SK-N-MC (cell line): Measurements from ENCODE around the gene SYNPO2L.
"Not testable (repeated sequence)": the region's sequence is repeated elsewhere in the genome, so short reads cannot be mapped to it uniquely, and the experiment has no call there.

Experiments used
- DNase-seq: peaks from one replicate; pipeline ENCODE4 v3.0.0-alpha.2; 2011; ENCODE audit warnings: low read depth, low spot score
- H3K27ac ChIP-seq: fragments of 200-600 bp; sonication (generic); 2 replicates; pipeline ENCODE4 v1.5.1; 2016; ENCODE audit warnings: mixed run types
- H3K36me3 ChIP-seq: fragments of 200-600 bp; sonication (generic); 2 replicates; pipeline ENCODE4 v1.6.1; 2017; ENCODE audit warnings: antibody characterized with exemption, low read length, mixed read lengths; ENCODE audit not compliant: insufficient read depth
- H3K4me3 ChIP-seq: fragments of 200-600 bp; sonication (generic); 2 replicates; pipeline ENCODE4 v1.5.1; 2016
- H3K9ac ChIP-seq: fragments of 200-600 bp; sonication (generic); 2 replicates; pipeline ENCODE4 v1.8.0; 2017; ENCODE audit warnings: mixed run types, mixed read lengths; ENCODE audit not compliant: insufficient read length
- H3K9me3 ChIP-seq: fragments of 200-600 bp; sonication (generic); 2 replicates; pipeline ENCODE4 v1.6.1; 2017; ENCODE audit warnings: low read depth, mild to moderate bottlenecking, antibody characterized with exemption, low read length, moderate library complexity, mixed read lengths
- EZH2 ChIP-seq: fragments of 200-600 bp; sonication (generic); IDR thresholded peaks from one replicate; pipeline ENCODE4 v1.6.1; 2017; ENCODE audit warnings: antibody characterized with exemption
- FOXP2 ChIP-seq: optimal IDR thresholded peaks from 2 replicates; pipeline ENCODE3; 2011; ENCODE audit warnings: mild to moderate bottlenecking, moderate library complexity; ENCODE audit not compliant: insufficient read depth; ENCODE audit errors: extremely low read length, control extremely low read depth
- POLR2AphosphoS5 ChIP-seq: IDR thresholded peaks from 2 replicates; pipeline ENCODE4 v1.6.1; 2012; ENCODE audit warnings: mild to moderate bottlenecking, low read depth, low read length, borderline replicate concordance

Gene SYNPO2L

GRCh38 chr10:73664156-73665040 is 8.6 kb upstream of the SYNPO2L start:
- H3K27ac ChIP-seq, DNase-seq, H3K9ac ChIP-seq, H3K36me3 ChIP-seq, H3K9me3 ChIP-seq, H3K4me3 ChIP-seq: not testable (repeated sequence)

- H3K27ac ChIP-seq, H3K4me3 ChIP-seq, H3K9me3 ChIP-seq: not testable (repeated sequence)
These were observed 7.8 kb upstream of the SYNPO2L start for GRCh38 chr10:73663621-73664020.

GRCh38 chr10:73662705-73663104 is 6.9 kb upstream of the SYNPO2L start:
- not testable (repeated sequence) for H3K27ac ChIP-seq, H3K36me3 ChIP-seq, H3K9ac ChIP-seq, H3K9me3 ChIP-seq, DNase-seq, H3K4me3 ChIP-seq

More at GRCh38 chr10:73663621-73664020, 7.8 kb upstream of the SYNPO2L start:
- not testable (repeated sequence) for DNase-seq, H3K9ac ChIP-seq, H3K36me3 ChIP-seq

GRCh38 chr10:73655257-73655989 is 406 bp downstream of the SYNPO2L start:
- Histone ChIP-seq H3K9me3 (no peaks in the 10 kb centered on the region), H3K9ac (no peak overlapping the region), H3K36me3 (no peaks in the 10 kb centered on the region), H3K4me3 (no peak overlapping the region), H3K27ac (no peak overlapping the region)
- no peak for DNase-seq
- TF ChIP-seq EZH2 (no peak), POLR2AphosphoS5 (no peak), FOXP2 (no peak)

GRCh38 chr10:73653701-73654100 is 2.1 kb downstream of the SYNPO2L start:
- H3K9me3 ChIP-seq, result no peaks in the 10 kb centered on the region
- TF ChIP-seq POLR2AphosphoS5 (no peak), EZH2 (no peak), FOXP2 (no peak)
- H3K4me3 ChIP-seq, result no peak overlapping the region
- H3K36me3 ChIP-seq, result no peaks in the 10 kb centered on the region
- no peak overlapping the region for H3K27ac ChIP-seq
- H3K9ac ChIP-seq, result no peak overlapping the region
- no peak for DNase-seq

GRCh38 chr10:73653195-73653594 is 2.6 kb downstream of the SYNPO2L start:
- Histone ChIP-seq H3K36me3 (no peaks in the 10 kb centered on the region), H3K27ac (no peak overlapping the region), H3K9me3 (no peaks in the 10 kb centered on the region), H3K4me3 (no peak overlapping the region), H3K9ac (no peak overlapping the region)
- no peak for DNase-seq
- no peak for TF ChIP-seq EZH2
- TF ChIP-seq FOXP2, result no peak
- TF ChIP-seq POLR2AphosphoS5, result no peak

GRCh38 chr10:73650537-73651331 is 5.1 kb downstream of the SYNPO2L start:
- Histone ChIP-seq H3K9me3 (no peaks in the 10 kb centered on the region), H3K36me3 (no peaks in the 10 kb centered on the region), H3K4me3 (no peak overlapping the region), H3K27ac (no peak overlapping the region), H3K9ac (no peak overlapping the region)
- TF ChIP-seq FOXP2 (no peak), POLR2AphosphoS5 (no peak), EZH2 (no peak)
- no peak for DNase-seq

GRCh38 chr10:73649876-73650536 is 5.8 kb downstream of the SYNPO2L start:
- H3K27ac ChIP-seq, result no peak overlapping the region
- H3K9ac ChIP-seq, result no peak overlapping the region
- H3K9me3 ChIP-seq, result no peaks in the 10 kb centered on the region

More at GRCh38 chr10:73649876-73650536, 5.8 kb downstream of the SYNPO2L start:
- DNase-seq, result no peak
- no peak for TF ChIP-seq POLR2AphosphoS5
- no peak for TF ChIP-seq FOXP2
- TF ChIP-seq EZH2, result no peak
- Histone ChIP-seq H3K36me3 (no peaks in the 10 kb centered on the region), H3K4me3 (no peak overlapping the region)
